ENCODE data around the gene SMPD4. TPM values are rescaled to one million over a fixed set of nuclear protein-coding genes. Genes with fewer than 3 reads are reported as not detected.
"Not testable (repeated sequence)": the region's sequence is repeated elsewhere in the genome, so short reads cannot be mapped to it uniquely, and the experiment has no call there.

SMPD4 gene, protein sequence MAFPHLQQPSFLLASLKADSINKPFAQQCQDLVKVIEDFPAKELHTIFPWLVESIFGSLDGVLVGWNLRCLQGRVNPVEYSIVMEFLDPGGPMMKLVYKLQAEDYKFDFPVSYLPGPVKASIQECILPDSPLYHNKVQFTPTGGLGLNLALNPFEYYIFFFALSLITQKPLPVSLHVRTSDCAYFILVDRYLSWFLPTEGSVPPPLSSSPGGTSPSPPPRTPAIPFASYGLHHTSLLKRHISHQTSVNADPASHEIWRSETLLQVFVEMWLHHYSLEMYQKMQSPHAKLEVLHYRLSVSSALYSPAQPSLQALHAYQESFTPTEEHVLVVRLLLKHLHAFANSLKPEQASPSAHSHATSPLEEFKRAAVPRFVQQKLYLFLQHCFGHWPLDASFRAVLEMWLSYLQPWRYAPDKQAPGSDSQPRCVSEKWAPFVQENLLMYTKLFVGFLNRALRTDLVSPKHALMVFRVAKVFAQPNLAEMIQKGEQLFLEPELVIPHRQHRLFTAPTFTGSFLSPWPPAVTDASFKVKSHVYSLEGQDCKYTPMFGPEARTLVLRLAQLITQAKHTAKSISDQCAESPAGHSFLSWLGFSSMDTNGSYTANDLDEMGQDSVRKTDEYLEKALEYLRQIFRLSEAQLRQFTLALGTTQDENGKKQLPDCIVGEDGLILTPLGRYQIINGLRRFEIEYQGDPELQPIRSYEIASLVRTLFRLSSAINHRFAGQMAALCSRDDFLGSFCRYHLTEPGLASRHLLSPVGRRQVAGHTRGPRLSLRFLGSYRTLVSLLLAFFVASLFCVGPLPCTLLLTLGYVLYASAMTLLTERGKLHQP
- 10 to 100 TPM; 20.7 to 23.8 TPM for total RNA-seq

DNA sequence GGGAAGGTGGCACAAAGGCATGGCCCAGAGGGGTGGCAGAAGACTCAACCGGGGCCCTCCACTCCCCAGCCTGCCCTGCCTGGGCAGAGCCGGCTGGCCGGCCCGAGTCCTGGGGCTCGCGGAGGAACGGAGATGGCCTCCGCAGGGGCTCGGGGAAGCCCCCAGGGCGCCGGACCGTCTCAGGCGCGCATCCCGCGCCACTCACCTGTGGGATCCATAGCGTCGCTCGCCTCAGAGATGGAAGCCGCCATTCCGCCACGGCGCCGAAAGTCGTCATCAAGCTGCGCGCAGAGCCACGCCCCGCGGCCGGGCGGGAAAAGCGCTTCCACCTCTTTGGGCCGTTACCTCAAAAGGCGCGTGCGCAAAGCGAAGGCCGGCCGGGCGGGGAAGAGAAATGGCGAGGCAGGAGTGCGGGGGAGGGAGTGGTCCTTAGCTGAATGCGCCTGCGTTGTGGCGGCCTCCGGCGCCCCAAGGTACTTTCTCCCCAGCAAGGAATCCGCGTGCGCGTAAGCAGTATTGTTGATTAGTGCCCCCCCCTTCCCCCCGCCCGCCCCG lies at the start of gene SMPD4:
TSS of gene SMPD4 (minus strand) at position 278 of the 555 bp plus-strand sequence. CDS start 5,010 bp downstream, outside the sequence.
- H3K4me3 ChIP-seq = peak within 1 kb of the TSS; percentile 97 to 99
- TF ChIP-seq, protein P1, sequence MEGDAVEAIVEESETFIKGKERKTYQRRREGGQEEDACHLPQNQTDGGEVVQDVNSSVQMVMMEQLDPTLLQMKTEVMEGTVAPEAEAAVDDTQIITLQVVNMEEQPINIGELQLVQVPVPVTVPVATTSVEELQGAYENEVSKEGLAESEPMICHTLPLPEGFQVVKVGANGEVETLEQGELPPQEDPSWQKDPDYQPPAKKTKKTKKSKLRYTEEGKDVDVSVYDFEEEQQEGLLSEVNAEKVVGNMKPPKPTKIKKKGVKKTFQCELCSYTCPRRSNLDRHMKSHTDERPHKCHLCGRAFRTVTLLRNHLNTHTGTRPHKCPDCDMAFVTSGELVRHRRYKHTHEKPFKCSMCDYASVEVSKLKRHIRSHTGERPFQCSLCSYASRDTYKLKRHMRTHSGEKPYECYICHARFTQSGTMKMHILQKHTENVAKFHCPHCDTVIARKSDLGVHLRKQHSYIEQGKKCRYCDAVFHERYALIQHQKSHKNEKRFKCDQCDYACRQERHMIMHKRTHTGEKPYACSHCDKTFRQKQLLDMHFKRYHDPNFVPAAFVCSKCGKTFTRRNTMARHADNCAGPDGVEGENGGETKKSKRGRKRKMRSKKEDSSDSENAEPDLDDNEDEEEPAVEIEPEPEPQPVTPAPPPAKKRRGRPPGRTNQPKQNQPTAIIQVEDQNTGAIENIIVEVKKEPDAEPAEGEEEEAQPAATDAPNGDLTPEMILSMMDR (IDR thresholded peaks at IDR 0.05) = no peak
- peak; percentile 96 for DNase-seq (ENCODE audit: low spot score)
- peak within 1 kb of the TSS; percentile 89 to 95 for H3K27ac ChIP-seq
- H3K9me3 ChIP-seq = no peaks in the 10 kb centered on the region
- no peaks in the 10 kb centered on the region for H3K27me3 ChIP-seq
- H3K36me3 ChIP-seq = no peaks in the 10 kb centered on the region
- H3K4me1 ChIP-seq = peaks cover 0 to 26% of the 10 kb centered on the region in 2 donors

DNA sequence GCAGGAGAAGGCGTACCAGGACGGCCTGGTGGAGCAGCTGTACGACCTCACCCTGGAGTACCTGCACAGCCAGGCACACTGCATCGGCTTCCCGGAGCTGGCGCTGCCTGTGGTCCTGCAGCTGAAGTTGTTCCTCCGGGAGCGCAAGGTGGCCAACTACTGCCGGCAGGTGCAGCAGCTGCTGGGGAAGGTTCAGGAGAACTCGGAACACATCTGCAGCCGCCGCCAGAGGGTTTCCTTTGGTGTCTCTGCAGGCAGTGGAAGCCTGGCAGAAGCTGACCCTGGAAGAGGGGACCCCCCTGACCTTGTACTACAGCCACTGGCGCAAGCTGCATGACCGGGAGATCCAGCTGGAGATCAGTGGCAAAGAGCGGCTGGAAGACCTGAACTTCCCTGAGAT lies 49.5 kb upstream of the SMPD4 start:
- not testable (repeated sequence) for H3K9me3 ChIP-seq; H3K4me3 ChIP-seq; H3K27me3 ChIP-seq; H3K27ac ChIP-seq; DNase-seq (ENCODE audit: low spot score); H3K4me1 ChIP-seq; H3K36me3 ChIP-seq

DNA sequence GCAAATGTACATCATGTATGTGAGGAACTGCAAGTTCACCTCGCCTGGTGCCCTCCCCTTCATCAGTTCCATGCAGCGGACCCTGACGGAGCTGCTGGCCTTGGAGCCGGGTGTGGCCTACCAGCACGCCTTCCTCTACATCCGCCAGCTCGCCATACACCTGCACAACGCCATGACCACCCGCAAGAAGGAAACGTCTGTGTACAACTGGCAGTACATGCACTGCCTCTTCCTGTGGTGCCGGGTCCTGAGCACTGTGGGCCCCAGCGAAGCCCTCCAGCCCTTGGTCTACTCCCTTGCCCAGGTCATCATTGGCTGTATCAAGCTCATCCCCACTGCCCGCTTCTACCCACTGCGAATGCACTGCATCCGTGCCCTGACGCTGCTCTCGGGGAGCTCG lies 49.0 kb upstream of the SMPD4 start:
- H3K36me3 ChIP-seq; DNase-seq (ENCODE audit: low spot score); H3K4me1 ChIP-seq; H3K9me3 ChIP-seq; H3K4me3 ChIP-seq; H3K27ac ChIP-seq; H3K27me3 ChIP-seq: not testable (repeated sequence)

DNA sequence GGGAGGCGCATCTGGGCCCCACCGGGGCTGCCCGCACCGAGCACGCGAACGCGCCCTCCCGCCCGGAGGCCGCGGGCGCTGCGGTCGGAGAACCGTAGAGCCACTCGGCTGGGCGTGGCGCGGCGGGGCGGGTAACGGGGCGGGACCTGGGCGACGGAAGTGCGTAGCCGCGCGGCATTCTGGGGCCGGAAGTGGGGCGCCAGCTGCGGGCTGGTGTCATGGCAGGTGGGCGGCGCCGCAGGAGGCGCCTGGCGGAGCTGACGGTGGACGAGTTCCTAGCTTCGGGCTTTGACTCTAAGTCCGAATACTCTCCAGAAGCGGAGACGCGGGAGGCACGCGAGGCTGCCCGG lies 47.7 kb upstream of the SMPD4 start:
- not testable (repeated sequence) for H3K9me3 ChIP-seq; H3K27ac ChIP-seq; DNase-seq (ENCODE audit: low spot score); H3K4me1 ChIP-seq; H3K36me3 ChIP-seq; H3K27me3 ChIP-seq
- peak overlapping the region in 1 of 2 donors; percentile 37 for H3K4me3 ChIP-seq

DNA sequence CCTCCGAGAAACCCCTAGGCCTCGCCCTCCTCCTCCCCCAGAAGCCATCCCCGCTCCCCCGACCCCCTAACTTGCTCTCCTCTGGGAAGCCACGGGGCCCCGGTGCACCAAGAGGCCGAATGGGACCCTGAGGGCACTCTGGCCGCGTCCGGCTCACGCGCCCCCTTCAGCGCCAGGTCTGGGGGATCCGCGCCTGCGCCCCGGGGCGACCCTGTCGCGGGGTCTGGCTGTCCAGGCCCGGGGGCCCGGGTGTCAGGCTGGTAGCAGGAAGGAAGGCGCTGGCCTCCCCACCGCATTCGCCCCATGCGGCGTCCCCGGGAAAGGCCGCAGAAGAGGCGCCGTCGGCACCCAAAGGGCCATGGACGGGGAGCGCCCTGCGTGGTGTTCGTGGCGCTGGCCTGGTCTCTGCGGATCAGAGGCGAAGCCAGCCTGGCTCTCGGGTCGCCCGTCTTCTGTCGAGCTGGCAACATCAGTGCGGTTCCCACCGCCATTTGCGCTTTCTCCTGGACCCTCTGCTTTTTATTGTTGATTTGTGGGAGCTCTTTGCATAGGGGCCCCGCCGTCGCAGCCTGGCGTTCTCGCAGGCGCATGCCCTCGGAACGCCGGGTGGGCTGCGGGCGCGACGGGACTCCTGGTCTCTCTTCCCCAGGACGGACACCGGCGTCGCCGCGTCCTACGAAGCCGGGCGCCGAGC lies 47.2 kb upstream of the SMPD4 start:
- H3K27ac ChIP-seq; H3K9me3 ChIP-seq; H3K4me1 ChIP-seq; DNase-seq (ENCODE audit: low spot score); H3K36me3 ChIP-seq; H3K27me3 ChIP-seq: not testable (repeated sequence)
- peak overlapping the region in 1 of 2 donors; percentile 37 for H3K4me3 ChIP-seq

DNA sequence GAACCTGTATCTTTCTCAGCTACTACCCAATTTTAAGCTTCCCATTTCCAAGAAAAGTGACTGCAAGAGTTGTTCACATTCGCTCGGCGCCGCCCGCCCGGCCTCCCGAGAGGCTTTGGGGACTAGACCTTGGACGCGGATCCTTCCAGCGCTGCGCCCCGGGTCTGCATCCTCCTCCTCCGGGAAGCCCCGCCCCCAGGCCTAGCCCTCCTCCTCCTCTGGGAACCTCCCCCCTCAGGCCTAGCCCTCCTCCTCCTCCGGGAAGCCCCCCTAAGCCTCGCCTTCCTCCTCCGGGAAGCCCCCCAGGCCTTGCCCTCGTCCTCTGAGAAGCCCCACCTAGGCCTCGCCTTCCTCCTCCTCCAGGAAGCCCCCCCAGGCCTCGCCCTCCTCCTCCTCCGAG lies 46.6 kb upstream of the SMPD4 start:
- H3K4me3 ChIP-seq; H3K27ac ChIP-seq; H3K4me1 ChIP-seq; H3K36me3 ChIP-seq; H3K27me3 ChIP-seq; H3K9me3 ChIP-seq; DNase-seq (ENCODE audit: low spot score): not testable (repeated sequence)

DNA sequence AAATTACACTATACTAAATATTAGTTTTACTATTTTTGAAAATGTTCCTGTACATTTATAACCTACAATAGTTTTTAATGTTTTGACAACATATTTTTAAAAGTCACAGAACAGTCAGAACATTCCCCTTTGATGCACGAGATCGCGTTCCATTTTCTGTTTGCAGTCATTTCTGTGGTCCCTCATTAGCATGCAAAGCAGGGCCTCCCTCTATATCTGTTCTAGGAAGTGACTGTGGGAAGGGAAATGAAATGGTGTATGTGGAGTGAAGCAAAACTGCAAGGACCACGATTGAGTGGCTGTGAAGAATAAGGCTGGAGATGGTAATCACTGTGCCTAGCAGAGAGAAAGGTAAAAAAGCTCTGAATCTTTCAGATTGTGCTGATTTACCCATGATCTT lies 41.1 kb upstream of the SMPD4 start:
- H3K27me3 ChIP-seq; H3K4me1 ChIP-seq; H3K9me3 ChIP-seq; H3K36me3 ChIP-seq; DNase-seq (ENCODE audit: low spot score); H3K27ac ChIP-seq; H3K4me3 ChIP-seq: not testable (repeated sequence)

DNA sequence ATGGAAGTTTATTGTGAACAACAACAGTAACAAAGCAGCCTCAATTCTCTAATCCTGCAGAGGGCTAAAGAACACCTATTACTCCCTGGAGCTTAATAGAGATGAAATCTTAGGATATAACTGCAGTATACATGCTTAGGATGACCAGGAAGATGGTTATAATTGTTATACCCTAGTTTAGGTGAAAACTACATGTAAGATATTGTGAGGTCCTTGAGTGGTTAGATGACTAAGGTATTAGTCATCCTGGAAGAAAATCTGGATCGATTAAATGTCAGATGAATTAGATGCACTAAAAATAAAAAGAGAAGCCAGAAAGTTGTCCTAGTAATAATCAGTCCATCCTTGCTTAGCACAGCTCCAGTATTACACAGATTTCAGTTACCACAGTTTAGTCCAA lies 39.1 kb upstream of the SMPD4 start:
- not testable (repeated sequence) for H3K27ac ChIP-seq; H3K4me1 ChIP-seq; H3K4me3 ChIP-seq; H3K27me3 ChIP-seq; DNase-seq (ENCODE audit: low spot score); H3K9me3 ChIP-seq; H3K36me3 ChIP-seq

DNA sequence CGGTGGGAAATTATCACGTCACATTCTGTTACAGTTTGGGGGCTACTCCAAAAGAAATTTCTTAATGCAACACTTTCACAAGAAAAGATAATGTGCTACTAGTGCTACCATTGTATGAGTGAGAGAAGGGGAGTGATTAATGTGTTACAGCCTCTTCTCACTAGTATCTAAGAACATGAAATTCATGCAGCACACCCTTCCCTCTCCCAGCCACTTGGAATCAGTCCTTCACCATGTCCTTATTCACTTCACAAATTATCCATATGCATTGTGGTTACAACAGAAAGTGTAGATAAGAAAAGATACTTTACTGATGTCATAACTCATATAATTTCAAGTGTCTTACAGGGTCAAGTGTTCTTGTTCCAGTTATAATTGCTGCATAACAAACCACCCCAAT lies 37.7 kb upstream of the SMPD4 start:
- H3K9me3 ChIP-seq = not testable (repeated sequence)

DNA sequence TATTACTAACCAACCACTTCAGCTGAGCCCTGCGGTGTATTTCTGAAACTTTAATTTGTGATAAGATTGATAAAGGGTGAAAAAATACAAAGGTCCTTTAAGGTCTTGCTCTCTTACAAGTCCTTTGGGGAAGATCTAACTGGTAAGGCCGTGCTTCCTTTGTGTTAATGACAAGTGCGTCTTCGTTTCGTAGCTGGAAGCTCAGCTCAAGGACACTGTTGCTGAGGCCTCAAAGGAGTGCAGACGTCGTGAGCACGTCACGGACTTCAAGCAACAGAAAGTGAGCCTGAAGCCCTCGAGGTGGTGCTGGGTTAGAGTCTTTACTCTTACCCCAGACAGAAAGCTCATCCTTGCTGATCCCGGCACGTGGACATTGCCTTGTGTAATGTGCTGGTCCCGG lies 25.6 kb upstream of the SMPD4 start:
- H3K9me3 ChIP-seq; H3K27ac ChIP-seq; DNase-seq (ENCODE audit: low spot score); H3K27me3 ChIP-seq; H3K36me3 ChIP-seq; H3K4me1 ChIP-seq; H3K4me3 ChIP-seq: not testable (repeated sequence)

More for the DNA sequence above, 37.7 kb upstream of the SMPD4 start:
- H3K27ac ChIP-seq; H3K36me3 ChIP-seq; H3K4me1 ChIP-seq; DNase-seq (ENCODE audit: low spot score); H3K4me3 ChIP-seq; H3K27me3 ChIP-seq: not testable (repeated sequence)

DNA sequence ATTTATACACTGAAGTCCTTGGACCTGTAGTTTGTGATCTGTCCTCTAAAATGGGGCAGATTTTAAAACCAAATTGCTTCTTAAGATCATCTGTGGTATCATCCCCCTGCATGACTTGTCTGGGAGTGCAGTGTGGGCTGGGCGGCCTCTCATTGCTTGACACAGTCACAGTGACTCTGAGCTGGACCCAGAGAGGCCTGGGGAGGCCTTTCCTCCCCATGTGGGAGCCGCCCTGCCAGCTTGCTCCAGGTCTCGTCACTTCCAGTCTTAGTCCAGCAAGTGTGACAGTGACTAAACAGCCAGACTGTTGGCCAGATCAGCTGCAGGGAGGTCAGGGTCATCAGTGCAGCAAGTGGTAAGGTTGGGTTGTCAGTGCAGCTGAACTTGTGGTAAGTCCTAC lies 21.7 kb upstream of the SMPD4 start:
- DNase-seq (ENCODE audit: low spot score); H3K36me3 ChIP-seq; H3K4me1 ChIP-seq; H3K9me3 ChIP-seq; H3K27me3 ChIP-seq; H3K4me3 ChIP-seq; H3K27ac ChIP-seq: not testable (repeated sequence)

DNA sequence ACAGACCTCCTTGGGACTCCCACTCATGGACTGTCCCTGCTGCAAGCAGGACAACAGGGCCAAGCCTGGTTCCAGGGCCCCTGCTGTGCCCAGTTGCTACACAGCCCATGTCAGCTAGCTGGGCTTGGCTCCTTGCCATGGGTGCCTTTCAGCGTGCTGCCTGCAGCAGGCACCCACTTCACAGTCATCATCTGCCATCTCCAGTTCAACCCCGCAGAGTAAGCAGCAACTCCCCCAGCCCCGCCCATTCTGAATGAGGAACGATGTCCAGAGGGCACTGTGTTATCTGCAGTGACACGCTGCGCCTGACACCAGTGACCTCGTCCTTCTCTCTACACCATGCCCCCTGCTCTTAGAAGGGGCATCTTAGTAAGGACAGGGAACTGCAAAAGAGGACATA lies 21.1 kb upstream of the SMPD4 start:
- H3K9me3 ChIP-seq; H3K27me3 ChIP-seq; H3K4me1 ChIP-seq; DNase-seq (ENCODE audit: low spot score); H3K4me3 ChIP-seq; H3K36me3 ChIP-seq; H3K27ac ChIP-seq: not testable (repeated sequence)

All from right atrium auricular region (tissue), 2 donors.